Measurements from ENCODE around the gene CEMIP. TPM values are rescaled to one million over a fixed set of nuclear protein-coding genes. Genes with fewer than 3 reads are reported as not detected.
"Not testable (repeated sequence)": the region's sequence is repeated elsewhere in the genome, so short reads cannot be mapped to it uniquely, and the experiment has no call there.

Gene CEMIP
- total RNA-seq, 1 experiment from 2014 or later, result 0.07 TPM

GRCh38 chr15:80953001-80953952 lies 174.1 kb downstream of the CEMIP start:
- intact Hi-C loops (cut with micrococcal nuclease; ENCODE audit: unreplicated experiment), result no loop called here
- Histone ChIP-seq H3K36me3 (ENCODE audit: control insufficient read depth, insufficient read depth, low read length) (no peaks in the 10 kb centered on the region), H3K4me1 (peaks cover 5% of the 10 kb centered on the region; the same call in 1 of the 2 replicates), H3K27me3 (replicated peaks; ENCODE audit: control insufficient read depth, insufficient read depth, low read length) (no peaks in the 10 kb centered on the region), H3K9me3 (no peaks in the 10 kb centered on the region), H3K4me3 (ENCODE audit: low read depth, low read length) (no peak overlapping the region)
- H3K4me1 Mint-ChIP-seq (ENCODE audit: low read depth, unreplicated experiment), result peaks cover 7% of the 10 kb centered on the region
- no peaks in the 10 kb centered on the region for H3K9me3 Mint-ChIP-seq (ENCODE audit: unreplicated experiment)
- no peak for DNase-seq
- BruUV-seq (replicated peaks), result no TSS peak
- CTCF ChIA-PET, result no interaction called here
- POLR2A ChIA-PET, result no interaction called here
- no peak overlapping the region for H3K4me3 Mint-ChIP-seq (ENCODE audit: unreplicated experiment)
- TF ChIP-seq, protein P1, sequence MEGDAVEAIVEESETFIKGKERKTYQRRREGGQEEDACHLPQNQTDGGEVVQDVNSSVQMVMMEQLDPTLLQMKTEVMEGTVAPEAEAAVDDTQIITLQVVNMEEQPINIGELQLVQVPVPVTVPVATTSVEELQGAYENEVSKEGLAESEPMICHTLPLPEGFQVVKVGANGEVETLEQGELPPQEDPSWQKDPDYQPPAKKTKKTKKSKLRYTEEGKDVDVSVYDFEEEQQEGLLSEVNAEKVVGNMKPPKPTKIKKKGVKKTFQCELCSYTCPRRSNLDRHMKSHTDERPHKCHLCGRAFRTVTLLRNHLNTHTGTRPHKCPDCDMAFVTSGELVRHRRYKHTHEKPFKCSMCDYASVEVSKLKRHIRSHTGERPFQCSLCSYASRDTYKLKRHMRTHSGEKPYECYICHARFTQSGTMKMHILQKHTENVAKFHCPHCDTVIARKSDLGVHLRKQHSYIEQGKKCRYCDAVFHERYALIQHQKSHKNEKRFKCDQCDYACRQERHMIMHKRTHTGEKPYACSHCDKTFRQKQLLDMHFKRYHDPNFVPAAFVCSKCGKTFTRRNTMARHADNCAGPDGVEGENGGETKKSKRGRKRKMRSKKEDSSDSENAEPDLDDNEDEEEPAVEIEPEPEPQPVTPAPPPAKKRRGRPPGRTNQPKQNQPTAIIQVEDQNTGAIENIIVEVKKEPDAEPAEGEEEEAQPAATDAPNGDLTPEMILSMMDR (IDR thresholded peaks at IDR 0.05; ENCODE audit: insufficient read depth in 1 of 2, low read depth in 1 of 2, low read length in 1 of 2, severe bottlenecking in 1 of 2, unreplicated experiment in 1 of 2), result no peak
- H3K27ac Mint-ChIP-seq (ENCODE audit: unreplicated experiment), result peak overlapping the region; percentile 72
- no peaks in the 10 kb centered on the region for H3K27me3 Mint-ChIP-seq (ENCODE audit: insufficient read depth, unreplicated experiment)
- H3K36me3 Mint-ChIP-seq (ENCODE audit: insufficient read depth, unreplicated experiment), result peaks cover 6% of the 10 kb centered on the region

GRCh38 chr15:80953953-80954778 lies 175.0 kb downstream of the CEMIP start:
- Mint-ChIP-seq H3K36me3 (ENCODE audit: insufficient read depth, unreplicated experiment) (peaks cover 6% of the 10 kb centered on the region), H3K4me1 (ENCODE audit: low read depth, unreplicated experiment) (peaks cover 7% of the 10 kb centered on the region), H3K4me3 (ENCODE audit: unreplicated experiment) (no peak overlapping the region), H3K9me3 (ENCODE audit: unreplicated experiment) (no peaks in the 10 kb centered on the region), H3K27me3 (ENCODE audit: insufficient read depth, unreplicated experiment) (no peaks in the 10 kb centered on the region), H3K27ac (ENCODE audit: unreplicated experiment) (peak overlapping the region; percentile 72)
- POLR2A ChIA-PET, result no interaction called here
- Histone ChIP-seq H3K9me3 (no peaks in the 10 kb centered on the region), H3K27me3 (replicated peaks; ENCODE audit: control insufficient read depth, insufficient read depth, low read length) (no peaks in the 10 kb centered on the region), H3K4me1 (peaks cover 5% of the 10 kb centered on the region; the same call in 1 of the 2 replicates), H3K4me3 (ENCODE audit: low read depth, low read length) (no peak overlapping the region), H3K36me3 (ENCODE audit: control insufficient read depth, insufficient read depth, low read length) (no peaks in the 10 kb centered on the region)
- TF ChIP-seq, protein P1 (IDR thresholded peaks at IDR 0.05; ENCODE audit: insufficient read depth in 1 of 2, low read depth in 1 of 2, low read length in 1 of 2, severe bottlenecking in 1 of 2, unreplicated experiment in 1 of 2), result no peak
- intact Hi-C loops (cut with micrococcal nuclease; ENCODE audit: unreplicated experiment), result no loop called here
- DNase-seq, result no peak
- CTCF ChIA-PET, result no interaction called here
- no TSS peak for BruUV-seq (replicated peaks)

GRCh38 chr15:80955571-80956452 lies 176.6 kb downstream of the CEMIP start:
- BruUV-seq (replicated peaks); intact Hi-C loops (cut with micrococcal nuclease; ENCODE audit: unreplicated experiment); H3K36me3 ChIP-seq (ENCODE audit: control insufficient read depth, insufficient read depth, low read length); H3K4me3 Mint-ChIP-seq (ENCODE audit: unreplicated experiment); H3K27me3 Mint-ChIP-seq (ENCODE audit: insufficient read depth, unreplicated experiment); POLR2A ChIA-PET; H3K4me1 ChIP-seq; H3K36me3 Mint-ChIP-seq (ENCODE audit: insufficient read depth, unreplicated experiment); H3K4me3 ChIP-seq (ENCODE audit: low read depth, low read length); H3K27ac Mint-ChIP-seq (ENCODE audit: unreplicated experiment); H3K9me3 Mint-ChIP-seq (ENCODE audit: unreplicated experiment); DNase-seq; CTCF ChIA-PET; H3K4me1 Mint-ChIP-seq (ENCODE audit: low read depth, unreplicated experiment); H3K9me3 ChIP-seq; H3K27me3 ChIP-seq (replicated peaks; ENCODE audit: control insufficient read depth, insufficient read depth, low read length): not testable (repeated sequence)
